Glutamatergic neuron (in vitro differentiated cells): ENCODE results near the gene MPV17L. TPM values are rescaled to one million over a fixed set of nuclear protein-coding genes. Genes with fewer than 3 reads are reported as not detected.
"Not testable (repeated sequence)": the region's sequence is repeated elsewhere in the genome, so short reads cannot be mapped to it uniquely, and the experiment has no call there.

Experiments used
- DNase-seq: peaks from one replicate; pipeline ENCODE4 v3.0.0; 2022
- H3K27ac Mint-ChIP-seq: one replicate; pipeline ENCODE4 v1.8.0; 2020; ENCODE audit warnings: mild to moderate bottlenecking, mixed read lengths, inconsistent platforms; ENCODE audit not compliant: unreplicated experiment
- H3K27me3 Mint-ChIP-seq: one replicate; pipeline ENCODE4 v1.8.0; 2020; ENCODE audit warnings: mild to moderate bottlenecking, moderate library complexity, mixed read lengths, inconsistent platforms; ENCODE audit not compliant: unreplicated experiment
- H3K36me3 Mint-ChIP-seq: one replicate; pipeline ENCODE4 v1.8.0; 2020; ENCODE audit warnings: mild to moderate bottlenecking, mixed read lengths, inconsistent platforms; ENCODE audit not compliant: unreplicated experiment
- H3K4me1 Mint-ChIP-seq: one replicate; pipeline ENCODE4 v1.8.0; 2020; ENCODE audit warnings: mild to moderate bottlenecking, low read depth, mixed read lengths, inconsistent platforms; ENCODE audit not compliant: unreplicated experiment
- H3K4me3 Mint-ChIP-seq: one replicate; pipeline ENCODE4 v1.8.0; 2020; ENCODE audit warnings: mild to moderate bottlenecking, mixed read lengths, inconsistent platforms; ENCODE audit not compliant: unreplicated experiment
- H3K9me3 Mint-ChIP-seq: one replicate; pipeline ENCODE4 v1.8.0; 2020; ENCODE audit warnings: mild to moderate bottlenecking, moderate library complexity, mixed read lengths, inconsistent platforms; ENCODE audit not compliant: unreplicated experiment
- CTCF ChIP-seq: fragments of 200-600 bp; sonication (generic); IDR thresholded peaks from one replicate; pipeline ENCODE4 v1.5.0; 2021; ENCODE audit not compliant: partially characterized antibody, unreplicated experiment
- total RNA-seq: library from RNA; stranded (reverse); fragmentation: NEBNext Ultra II Directional; extraction: Animal tissue kit (Norgen Biotek cat#: 25700); gene quantifications from one replicate; pipeline ENCODE4 v1.2.1, GENCODE V29; 2021; ENCODE audit not compliant: unreplicated experiment

The MPV17L gene
- total RNA-seq, 1 donor from 2014 or later = 0.34 TPM

DNA sequence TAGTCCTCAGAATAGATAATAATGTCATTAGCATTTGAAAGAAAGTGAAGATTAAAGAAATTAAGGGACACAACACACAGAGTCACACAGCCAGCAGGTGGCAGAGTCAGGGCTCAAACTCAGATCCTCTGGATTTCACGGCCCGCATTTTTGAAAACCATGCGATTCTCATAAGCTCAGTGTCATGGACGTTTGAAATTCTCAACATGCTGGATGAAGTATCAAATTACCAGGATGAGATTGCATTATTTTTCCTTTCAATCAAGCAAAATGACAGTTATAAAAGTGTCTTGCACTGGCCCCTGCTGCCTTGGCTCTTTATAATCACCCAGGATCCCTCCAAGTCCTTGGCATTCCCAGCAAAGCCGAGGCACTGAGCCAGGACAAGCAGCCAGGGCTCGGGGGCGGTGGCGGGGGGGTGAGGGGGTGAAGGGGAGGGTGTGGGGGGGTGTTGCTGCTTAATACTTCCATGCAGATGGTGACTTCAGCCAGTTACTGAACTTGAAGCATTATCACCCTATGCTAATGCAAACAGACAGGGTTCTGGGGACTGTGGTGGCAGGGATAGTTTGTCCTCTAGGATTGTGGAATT, 32.2 kb downstream of the MPV17L start:
- DNase-seq = peak; percentile 47
- Mint-ChIP-seq H3K9me3 (no peaks in the 10 kb centered on the region), H3K27ac (no peak overlapping the region), H3K27me3 (peaks cover 2% of the 10 kb centered on the region), H3K4me1 (no peaks in the 10 kb centered on the region), H3K36me3 (peaks cover 4% of the 10 kb centered on the region), H3K4me3 (no peak overlapping the region)
- TF ChIP-seq CTCF = peak; percentile 39

GRCh38 chr16:15430884-15431283, 35.3 kb downstream of the MPV17L start:
- not testable (repeated sequence) for H3K4me3 Mint-ChIP-seq, H3K27me3 Mint-ChIP-seq, H3K27ac Mint-ChIP-seq, DNase-seq, H3K36me3 Mint-ChIP-seq, H3K4me1 Mint-ChIP-seq, H3K9me3 Mint-ChIP-seq

GRCh38 chr16:15434079-15434424, 38.5 kb downstream of the MPV17L start:
- peak overlapping the region; percentile 84 for H3K4me3 Mint-ChIP-seq
- TF ChIP-seq CTCF = no peak
- H3K27me3 Mint-ChIP-seq = peaks cover 10% of the 10 kb centered on the region
- peak overlapping the region; percentile 94 for H3K27ac Mint-ChIP-seq
- H3K9me3 Mint-ChIP-seq = peaks cover 4% of the 10 kb centered on the region
- H3K4me1 Mint-ChIP-seq = peaks cover 2% of the 10 kb centered on the region
- no peak for DNase-seq
- no peaks in the 10 kb centered on the region for H3K36me3 Mint-ChIP-seq

DNA sequence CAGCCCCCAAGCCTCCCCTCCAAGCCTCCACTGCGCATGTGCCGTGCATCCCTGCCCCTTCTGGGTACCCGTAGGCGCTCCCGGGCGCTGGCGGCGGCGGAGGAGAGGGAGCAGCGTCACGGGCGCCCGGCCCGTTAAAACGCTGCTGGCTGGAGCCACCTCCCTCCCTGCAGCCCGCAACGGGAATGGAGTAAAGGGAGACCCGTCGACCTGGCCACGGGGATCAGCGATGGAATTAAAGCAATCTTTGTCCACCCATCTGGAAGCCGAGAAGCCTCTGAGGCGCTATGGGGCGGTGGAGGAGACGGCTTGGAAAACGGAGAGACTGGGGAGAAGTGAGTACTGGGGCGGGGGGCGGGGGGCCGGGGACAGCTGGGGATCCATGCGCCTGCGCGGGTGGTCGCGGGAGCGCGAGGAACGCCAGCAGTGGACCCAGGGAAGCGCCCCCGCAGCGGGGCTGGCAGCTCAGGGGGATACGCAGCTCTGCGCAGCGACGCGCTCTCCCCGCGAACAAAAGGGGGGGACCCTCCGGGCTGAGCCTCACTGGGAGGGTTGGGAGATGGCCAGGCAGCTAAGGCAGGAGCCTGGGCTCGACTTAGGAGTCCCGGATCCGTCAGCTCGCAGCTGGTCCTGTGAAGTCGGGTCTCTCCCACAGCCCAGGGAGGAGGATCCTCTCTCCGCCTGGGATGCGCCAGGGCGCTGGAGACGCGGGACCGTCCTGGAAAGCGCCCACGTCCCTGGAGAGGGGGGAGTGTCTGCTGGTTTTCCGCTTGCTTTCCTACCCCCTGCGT, 39.1 kb downstream of the MPV17L start, which contains the start of gene BMERB1:
TSS of gene BMERB1 (plus strand) at position 164 of the 791 bp plus-strand sequence. CDS start at position 230, 66 bp downstream.
- Mint-ChIP-seq H3K4me3 (peak within 1 kb of the TSS; percentile 90), H3K4me1 (peaks cover 3% of the 10 kb centered on the region), H3K9me3 (peaks cover 4% of the 10 kb centered on the region), H3K27me3 (peaks cover 10% of the 10 kb centered on the region), H3K27ac (peak within 1 kb of the TSS; percentile 94), H3K36me3 (no peaks in the 10 kb centered on the region)
- peak; percentile 94 for DNase-seq
- no peak for TF ChIP-seq CTCF

GRCh38 chr16:15435216-15435864, 39.8 kb downstream of the MPV17L start:
- Mint-ChIP-seq H3K27ac (peak overlapping the region; percentile 7), H3K36me3 (no peaks in the 10 kb centered on the region), H3K4me1 (peaks cover 4% of the 10 kb centered on the region), H3K4me3 (peak overlapping the region; percentile 90), H3K9me3 (peaks cover 4% of the 10 kb centered on the region), H3K27me3 (peaks cover 10% of the 10 kb centered on the region)
- peak; percentile 37 for DNase-seq
- TF ChIP-seq CTCF = no peak
